SK-N-SH (cell line): Measurements from ENCODE around the gene FAM131C. TPM values are rescaled to one million over a fixed set of nuclear protein-coding genes. Genes with fewer than 3 reads are reported as not detected.

Source experiments
- CTCF ChIA-PET: fragments of 300-600, 350-600 bp; formaldehyde crosslinking; extraction: SDS; loops from one replicate; lab custom pipeline; 2021; lab: Yijun Ruan, JAX
- POLR2A ChIA-PET: fragments of 350-600 bp; sonication (Branson Sonifier 250); formaldehyde crosslinking; extraction: SDS; loops from one replicate; lab custom pipeline; 2020; ENCODE audit warnings: antibody characterized with exemption, inconsistent platforms; lab: Yijun Ruan, JAX
- DNase-seq: peaks from one replicate; pipeline ENCODE4 v3.0.0; 2012
- H2AFZ ChIP-seq: fragments of 200-600 bp; sonication (generic); 2 replicates; pipeline ENCODE4 v1.8.1; 2016; ENCODE audit warnings: antibody characterized with exemption, mild to moderate bottlenecking, low read depth
- H3F3A ChIP-seq: fragments of 200-600 bp; sonication (generic); replicated peaks from 2 replicates; pipeline ENCODE3; 2016; ENCODE audit warnings: antibody characterized with exemption, mild to moderate bottlenecking; ENCODE audit not compliant: insufficient read depth
- H3K27ac ChIP-seq, 2 experiments: fragments of 200-500 bp in 1 of 2; fragments of 200-600 bp in 1 of 2; sonication (Bioruptor generic) in 1 of 2; sonication (generic), shearing (Covaris generic) in 1 of 2; 2 replicates each; pipeline versions ENCODE4 v1.5.1 to v1.6.1; 2014 to 2016; ENCODE audit warnings: low read depth in 2 of 2, inconsistent platforms in 1 of 2, low read length in 1 of 2, mild to moderate bottlenecking in 1 of 2, mixed read lengths in 1 of 2
- H3K27me3 ChIP-seq: fragments of 200-600 bp; sonication (generic), shearing (Covaris generic); 2 replicates; pipeline ENCODE4 v1.6.1; 2016; ENCODE audit warnings: mixed run types; ENCODE audit not compliant: insufficient read depth
- H3K36me3 ChIP-seq, 2 experiments: fragments of 200-500 bp in 1 of 2; fragments of 200-600 bp in 1 of 2; sonication (Bioruptor generic) in 1 of 2; sonication (generic) in 1 of 2; replicated peaks in 1 of 2; 2 replicates each; pipeline versions ENCODE3 to v1.5.1; 2014 to 2016; ENCODE audit warnings: low read length in 1 of 2, mild to moderate bottlenecking in 1 of 2; ENCODE audit not compliant: insufficient read depth in 2 of 2, control insufficient read depth in 1 of 2
- H3K4me1 ChIP-seq, 2 experiments: fragments of 200-500 bp in 1 of 2; fragments of 200-600 bp in 1 of 2; sonication (Bioruptor generic) in 1 of 2; sonication (generic), shearing (Covaris generic) in 1 of 2; 2 replicates each; pipeline versions ENCODE4 v1.5.1 to v1.6.1; 2014 to 2016; ENCODE audit warnings: low read depth in 1 of 2, low read length in 1 of 2, mixed run types in 1 of 2; ENCODE audit not compliant: insufficient read depth in 2 of 2, control insufficient read depth in 1 of 2
- H3K4me2 ChIP-seq: fragments of 200-600 bp; sonication (generic), shearing (Covaris generic); 2 replicates; pipeline ENCODE4 v1.6.1; 2017; ENCODE audit warnings: mixed run types
- H3K4me3 ChIP-seq, 2 experiments: fragments of 200-500 bp in 1 of 2; fragments of 200-600 bp in 1 of 2; sonication (Bioruptor generic) in 1 of 2; sonication (generic), shearing (Covaris generic) in 1 of 2; 2 replicates each; pipeline versions ENCODE4 v1.5.1 to v1.8.1; 2014 to 2016; ENCODE audit warnings: low read depth in 2 of 2, inconsistent platforms in 1 of 2, low read length in 1 of 2, mild to moderate bottlenecking in 1 of 2, mixed read lengths in 1 of 2, moderate library complexity in 1 of 2
- H3K79me2 ChIP-seq: fragments of 200-600 bp; sonication (generic); 2 replicates; pipeline ENCODE4 v1.8.1; 2017; ENCODE audit warnings: mild to moderate bottlenecking; ENCODE audit not compliant: insufficient read depth
- H3K9ac ChIP-seq: fragments of 200-600 bp; sonication (generic); 2 replicates; pipeline ENCODE4 v1.6.1; 2017; ENCODE audit warnings: mixed run types
- H3K9me2 ChIP-seq: fragments of 200-600 bp; sonication (generic); 2 replicates; pipeline ENCODE4 v1.6.1; 2017; ENCODE audit warnings: mixed run types
- H3K9me3 ChIP-seq: fragments of 200-600 bp; sonication (generic); 2 replicates; pipeline ENCODE4 v1.6.1; 2017; ENCODE audit warnings: mixed run types, mild to moderate bottlenecking, moderate library complexity
- H4K20me1 ChIP-seq: fragments of 200-600 bp; sonication (generic); 2 replicates; pipeline ENCODE4 v1.6.1; 2017; ENCODE audit warnings: mild to moderate bottlenecking, mixed run types; ENCODE audit not compliant: insufficient read depth
- CHD2 ChIP-seq: fragments of 150-350 bp; IDR thresholded peaks from 2 replicates; pipeline ENCODE4 v1.6.1; 2018; ENCODE audit warnings: low read length; ENCODE audit not compliant: partially characterized antibody
- CTCF ChIP-seq: fragments of 200-600 bp; sonication (generic); IDR thresholded peaks from 2 replicates; pipeline ENCODE4 v1.6.1; 2017; ENCODE audit warnings: antibody characterized with exemption, mild to moderate bottlenecking, moderate library complexity
- EP300 ChIP-seq, 2 experiments: IDR thresholded peaks; 2 replicates each; pipeline versions ENCODE4 v1.4.0 to v1.6.1; 2012; ENCODE audit warnings: borderline replicate concordance in 1 of 2, low read depth in 1 of 2, low read length in 1 of 2
- EZH2phosphoT487 ChIP-seq: fragments of 200-600 bp; sonication (generic); IDR thresholded peaks from 2 replicates; pipeline ENCODE4 v1.6.1; 2017; ENCODE audit warnings: low read depth, mixed run types, mild to moderate bottlenecking, antibody characterized with exemption, moderate library complexity, borderline replicate concordance
- GATA2 ChIP-seq: sonication (generic); formaldehyde crosslinking; IDR thresholded peaks from 2 replicates; pipeline ENCODE4 v1.5.0; 2020; ENCODE audit warnings: mild to moderate bottlenecking, missing genetic modification reagents
- MAX ChIP-seq: IDR thresholded peaks from 2 replicates; pipeline ENCODE4 v1.4.0; 2012; ENCODE audit warnings: low read depth
- MEF2A ChIP-seq: IDR thresholded peaks from 2 replicates; pipeline ENCODE4 v1.4.0; 2012; ENCODE audit warnings: low read depth, borderline replicate concordance
- NFIC ChIP-seq: IDR thresholded peaks from 2 replicates; pipeline ENCODE4 v1.4.0; 2012; ENCODE audit warnings: borderline replicate concordance
- RAD21 ChIP-seq: IDR thresholded peaks from 2 replicates; pipeline ENCODE4 v1.6.1; 2012; ENCODE audit warnings: mild to moderate bottlenecking, low read length
- RFX5 ChIP-seq: IDR thresholded peaks from 2 replicates; pipeline ENCODE4 v1.6.1; 2012; ENCODE audit warnings: mild to moderate bottlenecking, improper control_type of control experiment, low read length
- RXRA ChIP-seq: IDR thresholded peaks from 2 replicates; pipeline ENCODE4 v1.4.0; 2012; ENCODE audit warnings: low read depth, mild to moderate bottlenecking, borderline replicate concordance
- SMC3 ChIP-seq: IDR thresholded peaks from 2 replicates; pipeline ENCODE4 v1.6.1; 2012; ENCODE audit warnings: low read depth, low read length, improper control_type of control experiment
- TEAD4 ChIP-seq: IDR thresholded peaks from 2 replicates; pipeline ENCODE4 v1.4.0; 2012; ENCODE audit warnings: mild to moderate bottlenecking, borderline replicate concordance; ENCODE audit not compliant: insufficient read depth
- USF2 ChIP-seq: fragments of 150-350 bp; IDR thresholded peaks from 2 replicates; pipeline ENCODE4 v1.6.1; 2017; ENCODE audit warnings: antibody characterized with exemption, low read length, low read depth, borderline replicate concordance
- WGBS: methylation state at CpG from one replicate; pipeline ENCODE4 v1.1.6; 2017; ENCODE audit warnings: low lambda C conversion rate; 5-methylcytosine and 5-hydroxymethylcytosine counted together
- polyA plus RNA-seq, 3 experiments: library from polyadenylated mRNA; depleted of rRNA; stranded (reverse); fragments of >200 nt; gene quantifications; 2 replicates each; pipeline ENCODE4 v1.2.3, GENCODE V29; 2012

The FAM131C gene
- polyA plus RNA-seq, 1 of the 3 experiments (the other 2 are of a cell fraction), result 1.6 TPM

GRCh38 chr1:16065269-16065576 lies 8.2 kb downstream of the FAM131C start:
- Histone ChIP-seq H3K9me2 (no peaks in the 10 kb centered on the region), H3K27ac (no peak overlapping the region), H4K20me1 (no peaks in the 10 kb centered on the region), H3F3A (peaks cover 3% of the 10 kb centered on the region), H2AFZ (no peak overlapping the region), H3K79me2 (no peaks in the 10 kb centered on the region), H3K27me3 (no peaks in the 10 kb centered on the region), H3K9me3 (no peaks in the 10 kb centered on the region), H3K36me3 (no peaks in the 10 kb centered on the region), H3K4me1 (peaks cover 0 to 4% of the 10 kb centered on the region in 2 experiments; a peak in 1 of 4 replicates), H3K9ac (no peak overlapping the region), H3K4me3 (no peak overlapping the region), H3K4me2 (no peak overlapping the region)
- POLR2A ChIA-PET, result no interaction called here
- CTCF ChIA-PET, result interaction anchor here (1.9 to 5.0 kb wide), 5 partner anchors 7 to 33 kb away, joined by 6 to 24 read pairs (median 11); partner anchors contain the start of gene FAM131C
- 83% methylated on average over 8 of the region's 8 CpGs for WGBS
- DNase-seq, result no peak
- no peak for TF ChIP-seq CTCF
- no peak for TF ChIP-seq USF2

- Histone ChIP-seq H3K27ac (no peak overlapping the region), H3K9ac (no peak overlapping the region), H3K9me3 (no peaks in the 10 kb centered on the region), H3K27me3 (no peaks in the 10 kb centered on the region), H3K4me2 (no peak overlapping the region), H3K4me1 (peaks cover 0 to 4% of the 10 kb centered on the region in 2 experiments; a peak in 1 of 4 replicates), H3F3A (peaks cover 3% of the 10 kb centered on the region), H2AFZ (no peak overlapping the region), H3K4me3 (no peak overlapping the region), H3K79me2 (no peaks in the 10 kb centered on the region), H3K9me2 (no peaks in the 10 kb centered on the region), H3K36me3 (no peaks in the 10 kb centered on the region), H4K20me1 (no peaks in the 10 kb centered on the region)
- POLR2A ChIA-PET, result no interaction called here
- CTCF ChIA-PET, result interaction anchor here (0.9 to 5.0 kb wide), 7 partner anchors 8 to 138 kb away, joined by 3 to 24 read pairs (median 6); partner anchors contain the start of gene FAM131C
- 82% methylated on average over 13 of the region's 13 CpGs for WGBS
- no peak for DNase-seq
- no peak for TF ChIP-seq MAX
- no peak for TF ChIP-seq EP300 (IDR thresholded peaks at IDR 0.05; ENCODE audit: borderline replicate concordance in 1 of 2, low read depth in 1 of 2, low read length in 1 of 2)
- TF ChIP-seq MEF2A, result no peak
- no peak for TF ChIP-seq NFIC
- TF ChIP-seq SMC3, result no peak
- TF ChIP-seq GATA2 (CRISPR knock-in tag), result no peak
- TF ChIP-seq TEAD4, result no peak
- no peak for TF ChIP-seq CHD2
- no peak for TF ChIP-seq RAD21
- no peak for TF ChIP-seq EZH2phosphoT487
- TF ChIP-seq RFX5, result no peak
- no peak for TF ChIP-seq RXRA
Observed at GRCh38 chr1:16064536-16065268, 8.7 kb downstream of the FAM131C start.
